GM18519 (cell line): ENCODE measurements around the gene RHBDF2.

Experiments used
- ATAC-seq: cut with Tn5 transposase; IDR thresholded peaks from one replicate; pipeline ENCODE4 v1.9.1; 2021; ENCODE audit warnings: mild to moderate bottlenecking, moderate library complexity; ENCODE audit not compliant: unreplicated experiment, low FRiP score

Gene RHBDF2

GRCh38 chr17:76501018-76501826 is at the start of gene RHBDF2:
TSS of gene RHBDF2 (minus strand) at chr17:76501423. CDS start at chr17:76481524, 19,899 bp downstream.
- ATAC-seq: peak; percentile 58

- no peak for ATAC-seq
Observed at GRCh38 chr17:76549539-76549938, 48.3 kb upstream of the RHBDF2 start.

GRCh38 chr17:76549215-76549518 is 47.9 kb upstream of the RHBDF2 start:
- ATAC-seq: no peak

- no peak for ATAC-seq
Observed at GRCh38 chr17:76548378-76549214, 47.4 kb upstream of the RHBDF2 start.

GRCh38 chr17:76547642-76548202 is 46.5 kb upstream of the RHBDF2 start:
- ATAC-seq: no peak

- ATAC-seq: no peak
Observed at GRCh38 chr17:76547183-76547641, 46.0 kb upstream of the RHBDF2 start.

- no peak for ATAC-seq
Observed at GRCh38 chr17:76546556-76547182, 45.4 kb upstream of the RHBDF2 start.

GRCh38 chr17:76545918-76546555 is 44.8 kb upstream of the RHBDF2 start:
- no peak for ATAC-seq

GRCh38 chr17:76544546-76545365 is 43.5 kb upstream of the RHBDF2 start:
- no peak for ATAC-seq

GRCh38 chr17:76543826-76544545 is 42.8 kb upstream of the RHBDF2 start:
- no peak for ATAC-seq

- no peak for ATAC-seq
Observed at GRCh38 chr17:76543482-76543825, 42.2 kb upstream of the RHBDF2 start.

GRCh38 chr17:76542984-76543383 is 41.8 kb upstream of the RHBDF2 start:
- ATAC-seq: no peak

GRCh38 chr17:76542566-76542971 is 41.3 kb upstream of the RHBDF2 start:
- ATAC-seq: no peak

GRCh38 chr17:76541739-76542454 is 40.7 kb upstream of the RHBDF2 start:
- ATAC-seq: no peak

- no peak for ATAC-seq
Observed at GRCh38 chr17:76540381-76541300, 39.4 kb upstream of the RHBDF2 start.

GRCh38 chr17:76539631-76540271 is 38.5 kb upstream of the RHBDF2 start, which contains the start of gene PRCD:
TSS of gene PRCD (plus strand) at chr17:76540044. CDS start at chr17:76540142, 98 bp downstream.
- no peak for ATAC-seq
